Erythroblast (primary cell): ENCODE measurements around the gene DPM1.

Source experiments
- GATA1 ChIP-seq: IDR thresholded peaks from 2 replicates; pipeline ENCODE4 v1.6.1; 2011; ENCODE audit warnings: low read depth, mild to moderate bottlenecking, control low read depth, low read length, moderate library complexity
- POLR2A ChIP-seq: IDR thresholded peaks from 2 replicates; pipeline ENCODE4 v1.6.1; 2011; ENCODE audit warnings: mild to moderate bottlenecking, low read length

DNA sequence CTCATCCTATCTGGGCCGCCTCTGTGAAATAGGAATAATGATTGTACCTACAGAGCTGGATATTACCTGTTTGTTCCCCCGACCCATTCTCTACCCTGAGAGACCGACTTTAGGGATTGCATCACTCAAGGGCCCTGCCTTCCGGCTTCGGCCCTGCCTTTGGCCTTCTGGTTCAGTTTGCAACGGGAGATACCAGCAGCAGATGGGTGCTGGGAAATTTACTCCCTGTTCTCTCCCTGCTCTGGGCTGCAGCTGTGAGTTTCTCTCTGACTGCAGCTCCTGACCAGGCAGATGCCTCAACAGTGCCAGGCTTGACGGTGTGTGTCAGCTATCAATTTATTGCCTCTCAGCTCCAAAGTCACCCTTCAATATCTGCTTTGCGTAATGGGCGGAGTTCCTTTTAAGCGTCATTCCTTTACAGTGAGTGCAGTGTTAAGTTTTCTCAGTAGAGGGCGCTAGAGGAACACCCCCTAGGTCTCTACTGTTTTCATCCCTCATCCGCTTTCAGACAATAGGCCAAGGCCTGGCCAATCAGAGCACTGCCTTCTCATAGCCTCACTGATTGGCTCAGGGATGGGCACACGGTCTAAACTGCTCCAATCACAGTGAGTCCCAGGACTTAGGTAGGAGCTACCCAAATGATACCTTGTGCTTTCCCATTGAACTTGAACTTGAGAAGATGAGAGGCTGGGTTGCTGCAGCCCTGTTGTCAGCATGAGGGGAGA, 34.6 kb upstream of the DPM1 start:
- no peak for TF ChIP-seq POLR2A
- no peak for TF ChIP-seq GATA1
